Measurements from ENCODE around the gene HTN3.
"Not testable (repeated sequence)": the region's sequence is repeated elsewhere in the genome, so short reads cannot be mapped to it uniquely, and the experiment has no call there.

HTN3 gene

GRCh38 chr4:70028159-70028558 lies at the start of gene HTN3:
Gene HTN3, plus strand, starts transcription at chr4:70028459. Its CDS starts 2,282 bp downstream, at chr4:70030741.
- not testable (repeated sequence) for DNase-seq

GRCh38 chr4:69984030-69984443 lies 44.2 kb upstream of the HTN3 start:
- DNase-seq: peak; percentile 1

- DNase-seq: no peak
Measured at GRCh38 chr4:69986663-69987062, 41.6 kb upstream of the HTN3 start.

- no peak for DNase-seq
Measured at GRCh38 chr4:69991016-69991415, 37.2 kb upstream of the HTN3 start.

- DNase-seq: no peak
Measured at GRCh38 chr4:69994782-69995181, 33.5 kb upstream of the HTN3 start.

- no peak for DNase-seq
Measured at GRCh38 chr4:69995526-69996016, 32.7 kb upstream of the HTN3 start, which contains the start of gene STATH. Gene STATH, plus strand, starts transcription at chr4:69995966. Its CDS starts 2,472 bp downstream, at chr4:69998438.

- DNase-seq: no peak
Measured at GRCh38 chr4:69999420-69999819, 28.8 kb upstream of the HTN3 start.

GRCh38 chr4:70000711-70001110 lies 27.5 kb upstream of the HTN3 start:
- no peak for DNase-seq

GRCh38 chr4:70002507-70002906 lies 25.8 kb upstream of the HTN3 start:
- no peak for DNase-seq

GRCh38 chr4:70008771-70009170 lies 19.5 kb upstream of the HTN3 start:
- no peak for DNase-seq

GRCh38 chr4:70019006-70019405 lies 9.3 kb upstream of the HTN3 start:
- DNase-seq: not testable (repeated sequence)

- no peak for DNase-seq
Measured at GRCh38 chr4:70023218-70023617, 5.0 kb upstream of the HTN3 start.

GRCh38 chr4:70027011-70027410 lies 1.2 kb upstream of the HTN3 start:
- DNase-seq: no peak

GRCh38 chr4:70037559-70037958 lies 9.3 kb downstream of the HTN3 start:
- DNase-seq: not testable (repeated sequence)

GRCh38 chr4:70039928-70040327 lies 11.7 kb downstream of the HTN3 start:
- DNase-seq: not testable (repeated sequence)

- DNase-seq: no peak
Measured at GRCh38 chr4:70041652-70042286, 13.5 kb downstream of the HTN3 start.

- not testable (repeated sequence) for DNase-seq
Measured at GRCh38 chr4:70050138-70050537, 21.9 kb downstream of the HTN3 start, which contains the start of gene HTN1. Gene HTN1, plus strand, starts transcription at chr4:70050438. Its CDS starts 2,639 bp downstream, at chr4:70053077.

GRCh38 chr4:70056534-70056933 lies 28.3 kb downstream of the HTN3 start:
- DNase-seq: not testable (repeated sequence)

- DNase-seq: no peak
Measured at GRCh38 chr4:70057651-70058050, 29.4 kb downstream of the HTN3 start.

GRCh38 chr4:70059149-70059548 lies 30.9 kb downstream of the HTN3 start:
- peak; percentile 3 for DNase-seq

GRCh38 chr4:70062000-70062399 lies 33.7 kb downstream of the HTN3 start:
- DNase-seq: no peak

GRCh38 chr4:70080205-70080604 lies 51.9 kb downstream of the HTN3 start:
- DNase-seq: no peak
